ENCODE results near the gene KIF14. TPM values are rescaled to one million over a fixed set of nuclear protein-coding genes. Genes with fewer than 3 reads are reported as not detected.

KIF14 gene
- total RNA-seq, 4 donors from 2014 or later: 0.03 to 0.19 (median 0.07) TPM

GRCh38 chr1:200530623-200531261, 89.8 kb downstream of the KIF14 start:
- TF ChIP-seq POLR2A (IDR thresholded peaks at IDR 0.05): no peak
- no peak for TF ChIP-seq CTCF (IDR thresholded peaks at IDR 0.05 in 4 of 5, conservative IDR thresholded peaks at IDR 0.05 in 1 of 5)
- H3K27me3 ChIP-seq: no peaks in the 10 kb centered on the region
- intact Hi-C loops (cut with DNase I; ENCODE audit: low total_unique reads): no loop called here
- H3K27ac ChIP-seq: no peak overlapping the region
- H3K36me3 ChIP-seq: no peaks in the 10 kb centered on the region
- ATAC-seq (no peak), DNase-seq (no peak)
- no peaks in the 10 kb centered on the region for H3K4me1 ChIP-seq
- in situ Hi-C loops (cut with MboI; ENCODE audit: low sequenced_read_pairs in 4 of 4): no loop called here
- H3K4me3 ChIP-seq: no peak overlapping the region
- no peaks in the 10 kb centered on the region for H3K9me3 ChIP-seq

- Histone ChIP-seq H3K4me1 (no peaks in the 10 kb centered on the region), H3K36me3 (no peaks in the 10 kb centered on the region), H3K27me3 (no peaks in the 10 kb centered on the region), H3K9me3 (no peaks in the 10 kb centered on the region), H3K27ac (no peak overlapping the region), H3K4me3 (no peak overlapping the region)
- DNase-seq (no peak), ATAC-seq (no peak)
- TF ChIP-seq POLR2A (IDR thresholded peaks at IDR 0.05): no peak
- no peak for TF ChIP-seq CTCF (IDR thresholded peaks at IDR 0.05 in 4 of 5, conservative IDR thresholded peaks at IDR 0.05 in 1 of 5)
- in situ Hi-C loops (cut with MboI; ENCODE audit: low sequenced_read_pairs in 4 of 4): no loop called here
- intact Hi-C loops (cut with DNase I; ENCODE audit: low total_unique reads): no loop called here
These were observed 91.5 kb downstream of the KIF14 start for GRCh38 chr1:200528858-200529606.

GRCh38 chr1:200527670-200528069, 92.9 kb downstream of the KIF14 start:
- Histone ChIP-seq H3K4me3 (no peak overlapping the region), H3K36me3 (no peaks in the 10 kb centered on the region), H3K27ac (no peak overlapping the region), H3K4me1 (no peaks in the 10 kb centered on the region), H3K27me3 (no peaks in the 10 kb centered on the region), H3K9me3 (no peaks in the 10 kb centered on the region)
- TF ChIP-seq CTCF (IDR thresholded peaks at IDR 0.05 in 4 of 5, conservative IDR thresholded peaks at IDR 0.05 in 1 of 5) (no peak), POLR2A (IDR thresholded peaks at IDR 0.05) (no peak)
- DNase-seq (no peak), ATAC-seq (no peak)
- intact Hi-C loops (cut with DNase I; ENCODE audit: low total_unique reads): no loop called here
- in situ Hi-C loops (cut with MboI; ENCODE audit: low sequenced_read_pairs in 4 of 4): no loop called here

GRCh38 chr1:200526709-200527612, 93.6 kb downstream of the KIF14 start:
- H3K9me3 ChIP-seq: no peaks in the 10 kb centered on the region
- intact Hi-C loops (cut with DNase I; ENCODE audit: low total_unique reads): no loop called here
- TF ChIP-seq POLR2A (IDR thresholded peaks at IDR 0.05) (no peak), CTCF (IDR thresholded peaks at IDR 0.05 in 4 of 5, conservative IDR thresholded peaks at IDR 0.05 in 1 of 5) (no peak)
- no peaks in the 10 kb centered on the region for H3K4me1 ChIP-seq
- in situ Hi-C loops (cut with MboI; ENCODE audit: low sequenced_read_pairs in 4 of 4): no loop called here
- H3K27me3 ChIP-seq: no peaks in the 10 kb centered on the region
- no peaks in the 10 kb centered on the region for H3K36me3 ChIP-seq
- ATAC-seq: no peak
- no peak overlapping the region for H3K4me3 ChIP-seq
- no peak overlapping the region for H3K27ac ChIP-seq
- DNase-seq: no peak
